Measurements from ENCODE around the gene CTSC.

GRCh38 chr11:88335284-88335683 lies 2.3 kb downstream of the CTSC start:
- no peak for TF ChIP-seq POLR2A (IDR thresholded peaks at IDR 0.05)
- TF ChIP-seq CTCF (IDR thresholded peaks at IDR 0.05): no peak
